ENCODE data around the gene EIF2AK3. TPM values are rescaled to one million over a fixed set of nuclear protein-coding genes. Genes with fewer than 3 reads are reported as not detected.

Gene EIF2AK3
- total RNA-seq, 1 experiment from 2014 or later, result 19.3 TPM

DNA sequence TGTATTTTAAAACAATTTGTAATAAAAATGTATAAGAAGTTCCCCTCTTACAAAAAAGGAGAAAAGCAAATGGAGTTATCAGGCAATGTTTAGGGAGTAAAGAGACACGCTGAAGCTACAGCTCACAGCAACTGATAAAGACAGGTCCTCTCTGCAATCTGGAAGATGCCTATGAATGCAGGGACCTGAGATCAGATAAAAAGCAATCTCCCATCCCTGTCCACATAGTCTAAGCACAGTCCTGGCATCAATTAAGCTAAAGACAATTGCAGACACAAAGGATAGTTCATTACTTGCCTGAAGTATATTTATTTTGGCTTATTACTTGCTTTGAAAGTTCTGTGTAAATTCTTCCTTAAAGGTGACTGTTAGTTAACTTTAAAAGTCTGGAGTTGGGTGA is 5.0 kb downstream of the EIF2AK3 start:
- Mint-ChIP-seq H3K27ac (no peak overlapping the region), H3K27me3 (ENCODE audit: low read depth) (no peaks in the 10 kb centered on the region), H3K36me3 (ENCODE audit: insufficient read depth in 1 of 3, low read depth in 3 of 3) (no peaks in the 10 kb centered on the region), H3K4me1 (peaks cover 6 to 8% of the 10 kb centered on the region in 2 experiments), H3K4me3 (no peak overlapping the region), H3K9me3 (no peaks in the 10 kb centered on the region)
- no peak for DNase-seq
- no CpG with 5 or more reads among the region's 1 CpG for WGBS (ENCODE audit: extremely low coverage, insufficient read length, low lambda C conversion rate)
- H2BK12ac ChIP-seq (ENCODE audit: insufficient read length, low read depth, low read length), result no peak overlapping the region
- TF ChIP-seq, protein P1, sequence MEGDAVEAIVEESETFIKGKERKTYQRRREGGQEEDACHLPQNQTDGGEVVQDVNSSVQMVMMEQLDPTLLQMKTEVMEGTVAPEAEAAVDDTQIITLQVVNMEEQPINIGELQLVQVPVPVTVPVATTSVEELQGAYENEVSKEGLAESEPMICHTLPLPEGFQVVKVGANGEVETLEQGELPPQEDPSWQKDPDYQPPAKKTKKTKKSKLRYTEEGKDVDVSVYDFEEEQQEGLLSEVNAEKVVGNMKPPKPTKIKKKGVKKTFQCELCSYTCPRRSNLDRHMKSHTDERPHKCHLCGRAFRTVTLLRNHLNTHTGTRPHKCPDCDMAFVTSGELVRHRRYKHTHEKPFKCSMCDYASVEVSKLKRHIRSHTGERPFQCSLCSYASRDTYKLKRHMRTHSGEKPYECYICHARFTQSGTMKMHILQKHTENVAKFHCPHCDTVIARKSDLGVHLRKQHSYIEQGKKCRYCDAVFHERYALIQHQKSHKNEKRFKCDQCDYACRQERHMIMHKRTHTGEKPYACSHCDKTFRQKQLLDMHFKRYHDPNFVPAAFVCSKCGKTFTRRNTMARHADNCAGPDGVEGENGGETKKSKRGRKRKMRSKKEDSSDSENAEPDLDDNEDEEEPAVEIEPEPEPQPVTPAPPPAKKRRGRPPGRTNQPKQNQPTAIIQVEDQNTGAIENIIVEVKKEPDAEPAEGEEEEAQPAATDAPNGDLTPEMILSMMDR (conservative IDR thresholded peaks at IDR 0.05), result no peak
- peaks cover 11% of the 10 kb centered on the region for H3K4me1 ChIP-seq (ENCODE audit: insufficient read depth, low read length)
- no peak overlapping the region for H2AFZ ChIP-seq (ENCODE audit: low read length)
- H3T11ph ChIP-seq (ENCODE audit: low read length), result no peak overlapping the region
- H2BK120ac ChIP-seq (ENCODE audit: low read depth, low read length, poor library complexity, severe bottlenecking), result no peak overlapping the region
- peaks cover 8% of the 10 kb centered on the region for H3K23me2 ChIP-seq (ENCODE audit: insufficient read length, low read depth, low read length, poor library complexity, severe bottlenecking)
- H3K9ac ChIP-seq (ENCODE audit: extremely low read depth, insufficient read length, low read length), result no peak overlapping the region
- H3K27me3 ChIP-seq (ENCODE audit: insufficient read depth, low read length), result no peaks in the 10 kb centered on the region
- no peak overlapping the region for H3K14ac ChIP-seq (ENCODE audit: insufficient read depth, low read length)
- no peak overlapping the region for H2BK5ac ChIP-seq (ENCODE audit: insufficient read length, low read length)
- H2BK20ac ChIP-seq (ENCODE audit: low read depth, low read length, poor library complexity, severe bottlenecking), result no peak overlapping the region
- H3K18ac ChIP-seq (ENCODE audit: insufficient read length, low read depth, low read length), result no peak overlapping the region
- no peak overlapping the region for H3K23ac ChIP-seq (ENCODE audit: insufficient read length, low read depth, low read length)
- H3K4me2 ChIP-seq (ENCODE audit: insufficient read depth, insufficient read length, low read length), result no peak overlapping the region
- no peaks in the 10 kb centered on the region for H3K9me3 ChIP-seq (ENCODE audit: control insufficient read depth, low read depth, low read length)
- no peak overlapping the region for H2AK5ac ChIP-seq (ENCODE audit: insufficient read length, low read length)
- no peak overlapping the region for H3K27ac ChIP-seq (ENCODE audit: insufficient read length, low read depth, low read length)
- H3K79me2 ChIP-seq (ENCODE audit: insufficient read depth, low read length), result peaks cover 12% of the 10 kb centered on the region; the same call in 1 of the 2 replicates
- H3K79me1 ChIP-seq (ENCODE audit: insufficient read depth, low read depth, low read length, poor library complexity, severe bottlenecking), result no peaks in the 10 kb centered on the region
- H4K8ac ChIP-seq (replicated peaks; ENCODE audit: insufficient read length, low read depth, low read length), result no peak overlapping the region
- H4K20me1 ChIP-seq (ENCODE audit: control insufficient read depth, insufficient read depth, insufficient read length), result no peaks in the 10 kb centered on the region
- H4K91ac ChIP-seq (ENCODE audit: insufficient read length, low read depth, low read length), result no peak overlapping the region
- H3K4ac ChIP-seq (ENCODE audit: low read depth, low read length), result no peak overlapping the region
- H4K5ac ChIP-seq (ENCODE audit: insufficient read length, low read depth, low read length), result no peak overlapping the region
- no peak overlapping the region for H2BK15ac ChIP-seq (ENCODE audit: low read depth, low read length)
- no peak overlapping the region for H3K56ac ChIP-seq (ENCODE audit: insufficient read length, low read depth, low read length)
